Measurements from ENCODE around the gene RASGRP2.

Gene RASGRP2

DNA sequence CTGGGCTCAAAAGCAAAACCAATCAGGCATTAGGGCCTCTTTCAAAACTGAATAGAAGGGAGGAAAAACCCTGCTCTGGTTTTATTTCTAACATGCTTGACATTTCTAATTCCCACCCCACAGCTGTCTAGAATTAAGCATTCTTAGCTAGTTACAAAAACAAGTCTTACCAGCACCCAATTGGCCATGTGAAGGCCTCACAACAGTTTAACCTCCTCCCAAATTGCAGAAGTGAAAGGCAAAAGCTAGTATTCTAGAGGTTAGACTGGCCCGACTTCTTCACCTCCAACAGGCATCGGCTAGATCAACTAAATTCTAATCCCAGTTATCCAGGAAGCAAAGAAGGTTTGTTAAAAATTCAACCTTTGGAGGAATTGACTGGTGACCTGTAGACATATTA is 27.9 kb upstream of the RASGRP2 start:
- TF ChIP-seq, protein P1, sequence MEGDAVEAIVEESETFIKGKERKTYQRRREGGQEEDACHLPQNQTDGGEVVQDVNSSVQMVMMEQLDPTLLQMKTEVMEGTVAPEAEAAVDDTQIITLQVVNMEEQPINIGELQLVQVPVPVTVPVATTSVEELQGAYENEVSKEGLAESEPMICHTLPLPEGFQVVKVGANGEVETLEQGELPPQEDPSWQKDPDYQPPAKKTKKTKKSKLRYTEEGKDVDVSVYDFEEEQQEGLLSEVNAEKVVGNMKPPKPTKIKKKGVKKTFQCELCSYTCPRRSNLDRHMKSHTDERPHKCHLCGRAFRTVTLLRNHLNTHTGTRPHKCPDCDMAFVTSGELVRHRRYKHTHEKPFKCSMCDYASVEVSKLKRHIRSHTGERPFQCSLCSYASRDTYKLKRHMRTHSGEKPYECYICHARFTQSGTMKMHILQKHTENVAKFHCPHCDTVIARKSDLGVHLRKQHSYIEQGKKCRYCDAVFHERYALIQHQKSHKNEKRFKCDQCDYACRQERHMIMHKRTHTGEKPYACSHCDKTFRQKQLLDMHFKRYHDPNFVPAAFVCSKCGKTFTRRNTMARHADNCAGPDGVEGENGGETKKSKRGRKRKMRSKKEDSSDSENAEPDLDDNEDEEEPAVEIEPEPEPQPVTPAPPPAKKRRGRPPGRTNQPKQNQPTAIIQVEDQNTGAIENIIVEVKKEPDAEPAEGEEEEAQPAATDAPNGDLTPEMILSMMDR (IDR thresholded peaks at IDR 0.05; ENCODE audit: low read depth, low read length), result no peak
- Histone ChIP-seq H3K4me3 (ENCODE audit: low read depth, low read length) (no peak overlapping the region), H3K9me3 (no peaks in the 10 kb centered on the region), H3K36me3 (peaks cover 100% of the 10 kb centered on the region), H3K27me3 (no peaks in the 10 kb centered on the region), H3K4me1 (no peaks in the 10 kb centered on the region; the same call in 1 of the 2 replicates)
- DNase-seq, result no peak

DNA sequence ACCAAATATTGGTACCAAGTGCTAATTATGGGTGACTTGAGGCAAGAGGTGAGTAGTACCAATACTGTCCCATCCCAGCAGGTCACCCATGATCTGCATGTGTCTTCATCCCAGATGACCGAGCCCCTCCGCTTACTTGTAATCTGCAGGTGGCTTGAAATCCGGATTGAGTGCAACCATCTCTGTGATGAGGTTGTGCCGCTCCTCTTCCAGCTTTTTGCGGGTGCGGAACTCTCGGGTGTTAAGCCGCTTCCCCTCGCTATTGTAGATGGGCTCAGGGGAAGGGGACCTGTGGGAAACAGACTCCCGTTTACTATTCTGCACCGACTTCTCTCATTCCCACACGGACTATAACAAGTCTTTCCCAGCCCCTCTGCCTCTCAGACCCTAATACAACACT is 26.2 kb upstream of the RASGRP2 start:
- TF ChIP-seq, protein P1 (IDR thresholded peaks at IDR 0.05; ENCODE audit: low read depth, low read length), result no peak
- Histone ChIP-seq H3K27me3 (no peaks in the 10 kb centered on the region), H3K36me3 (peaks cover 91% of the 10 kb centered on the region), H3K4me3 (ENCODE audit: low read depth, low read length) (no peak overlapping the region), H3K4me1 (no peaks in the 10 kb centered on the region), H3K9me3 (no peaks in the 10 kb centered on the region)
- DNase-seq, result no peak

DNA sequence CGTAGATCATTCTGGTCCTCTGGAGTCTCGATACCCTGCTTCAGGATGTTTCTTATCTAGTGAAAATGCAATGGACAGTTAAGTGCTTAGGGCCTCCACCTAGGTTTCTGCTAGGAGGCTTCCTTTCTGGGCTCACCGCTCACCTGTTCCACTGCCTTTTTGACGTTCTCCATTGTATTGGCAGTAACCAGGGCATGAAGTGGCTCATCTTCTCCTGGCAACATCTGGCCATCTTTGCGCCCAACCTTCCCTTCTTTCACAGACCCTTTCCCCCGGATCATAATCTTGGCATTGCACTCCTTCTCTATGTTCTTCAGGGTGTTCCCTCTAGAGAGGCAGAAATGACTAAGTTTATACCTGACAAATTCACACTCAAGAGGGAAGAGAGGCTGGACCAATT is 25.3 kb upstream of the RASGRP2 start:
- H3K4me1 ChIP-seq, result no peaks in the 10 kb centered on the region
- H3K4me3 ChIP-seq (ENCODE audit: low read depth, low read length), result no peak overlapping the region
- TF ChIP-seq, protein P1 (IDR thresholded peaks at IDR 0.05; ENCODE audit: low read depth, low read length), result no peak
- H3K9me3 ChIP-seq, result no peaks in the 10 kb centered on the region
- no peaks in the 10 kb centered on the region for H3K27me3 ChIP-seq
- H3K36me3 ChIP-seq, result peaks cover 91% of the 10 kb centered on the region
- no peak for DNase-seq

DNA sequence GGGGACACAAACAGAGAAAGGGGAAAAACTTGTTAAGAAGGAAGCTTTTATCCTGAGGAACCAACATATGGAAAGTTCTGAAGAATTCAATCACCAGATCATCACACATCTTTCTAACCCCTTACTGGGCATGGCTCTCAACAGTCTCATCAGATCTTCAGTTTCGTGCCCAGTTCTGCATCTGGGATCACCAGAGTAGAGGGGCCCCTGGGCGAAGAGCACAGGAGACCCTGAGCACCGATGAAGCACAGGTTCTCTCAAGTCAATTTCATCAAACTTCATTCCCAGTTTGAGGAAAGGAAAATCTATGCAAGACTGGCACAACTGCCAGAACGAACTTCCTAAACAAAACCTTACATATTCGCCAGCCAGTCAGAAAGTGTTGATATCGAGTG is 24.4 kb upstream of the RASGRP2 start:
- Histone ChIP-seq H3K27me3 (no peaks in the 10 kb centered on the region), H3K4me3 (ENCODE audit: low read depth, low read length) (no peak overlapping the region), H3K36me3 (peaks cover 91% of the 10 kb centered on the region), H3K4me1 (no peaks in the 10 kb centered on the region), H3K9me3 (no peaks in the 10 kb centered on the region)
- TF ChIP-seq, protein P1 (IDR thresholded peaks at IDR 0.05; ENCODE audit: low read depth, low read length), result no peak
- DNase-seq, result no peak

DNA sequence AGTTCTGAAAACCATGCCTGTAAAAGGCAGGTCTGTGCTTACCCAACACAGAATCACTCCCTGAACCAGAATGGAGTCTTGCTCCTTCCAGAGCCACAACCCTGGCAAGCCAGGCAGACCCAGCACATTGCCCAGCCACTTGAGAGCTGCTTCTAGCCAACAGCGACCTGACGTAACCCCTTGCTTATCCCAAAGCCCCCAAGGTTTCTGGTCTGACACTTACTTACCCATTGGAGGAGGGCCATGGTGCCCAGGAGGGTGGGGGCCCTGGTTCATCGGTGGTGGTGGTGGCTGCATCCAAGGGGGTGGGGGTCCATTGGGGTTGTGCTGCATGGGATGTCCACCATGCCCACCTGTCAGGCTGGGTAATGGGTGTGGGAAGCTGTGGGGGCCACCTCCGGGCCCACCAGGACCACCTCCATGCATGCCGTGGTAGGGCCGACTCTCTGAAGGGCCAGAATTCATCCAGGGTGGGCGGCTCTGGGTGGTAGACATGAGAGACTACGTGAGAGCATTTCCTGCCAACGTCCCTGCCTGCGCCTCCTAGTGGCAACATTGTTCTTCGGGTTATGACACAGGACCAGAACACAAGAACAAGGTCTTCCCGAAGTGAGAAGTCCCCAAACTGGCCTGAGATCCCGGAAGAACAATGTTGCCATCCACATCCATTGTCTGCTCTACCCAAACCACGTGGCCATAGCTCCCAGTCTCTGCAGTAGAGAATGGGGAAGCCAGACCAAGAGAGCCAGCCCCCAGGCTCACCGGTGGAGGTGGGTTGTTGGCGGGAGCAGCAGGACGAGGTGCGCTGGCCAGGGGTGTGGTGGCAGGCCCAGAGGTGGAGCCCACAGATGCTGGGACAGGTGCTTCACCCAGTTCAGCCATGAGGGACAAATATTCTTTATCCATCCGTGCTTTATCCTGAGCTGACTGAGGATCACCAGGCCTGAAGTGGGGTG is 23.7 kb upstream of the RASGRP2 start:
- no peaks in the 10 kb centered on the region for H3K27me3 ChIP-seq
- peak; percentile 80 for DNase-seq
- H3K4me1 ChIP-seq, result no peaks in the 10 kb centered on the region
- TF ChIP-seq, protein P1 (IDR thresholded peaks at IDR 0.05; ENCODE audit: low read depth, low read length), result peak; percentile 66
- H3K4me3 ChIP-seq (ENCODE audit: low read depth, low read length), result no peak overlapping the region
- no peaks in the 10 kb centered on the region for H3K9me3 ChIP-seq
- H3K36me3 ChIP-seq, result peaks cover 91% of the 10 kb centered on the region

DNA sequence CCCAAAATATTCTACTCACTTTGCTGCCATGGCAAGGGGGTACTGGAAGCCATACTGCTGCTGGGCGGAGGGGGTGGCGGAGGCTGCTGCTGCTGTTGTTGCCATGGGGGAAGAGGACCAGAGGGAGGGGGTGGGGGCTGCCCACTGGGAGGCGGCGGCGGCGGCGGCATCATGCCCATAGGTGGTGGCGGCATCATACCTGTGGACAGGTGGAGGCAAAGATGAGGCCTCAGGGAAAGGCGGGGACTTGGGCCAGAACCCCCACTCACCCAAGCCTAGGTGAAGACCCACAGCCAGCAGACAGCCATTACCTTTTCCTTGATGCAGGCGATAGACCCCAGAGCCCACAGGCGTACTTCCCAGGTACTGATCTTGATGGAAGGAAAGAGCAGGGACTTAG is 22.9 kb upstream of the RASGRP2 start:
- Histone ChIP-seq H3K4me1 (no peaks in the 10 kb centered on the region), H3K27me3 (no peaks in the 10 kb centered on the region), H3K4me3 (ENCODE audit: low read depth, low read length) (no peak overlapping the region), H3K36me3 (peaks cover 84% of the 10 kb centered on the region), H3K9me3 (no peaks in the 10 kb centered on the region)
- no peak for DNase-seq
- TF ChIP-seq, protein P1 (IDR thresholded peaks at IDR 0.05; ENCODE audit: low read depth, low read length), result no peak

Data from BE2C (cell line).